Ascending aorta (tissue), 2 donors: ENCODE results near the gene MCRS1. TPM values are rescaled to one million over a fixed set of nuclear protein-coding genes. Genes with fewer than 3 reads are reported as not detected.
A peak's percentile ranks its signal among the peaks of the same experiment; 100 is the strongest.

ENCODE experiments used
- DNase-seq, 2 donors: peaks; one replicate each; pipeline ENCODE4 v3.0.0-alpha.2; 2019; ENCODE audit warnings: low spot score in 2 of 2
- H3K27ac ChIP-seq, 2 donors: fragments of 200-600 bp; sonication (generic); one replicate each; pipeline ENCODE4 v1.5.1; 2016 to 2017; ENCODE audit warnings: mild to moderate bottlenecking in 1 of 2
- H3K27me3 ChIP-seq: fragments of 200-600 bp; sonication (generic); one replicate; pipeline ENCODE4 v1.5.1; 2017
- H3K36me3 ChIP-seq, 2 donors: fragments of 200-600 bp; sonication (generic); one replicate each; pipeline ENCODE4 v1.5.1; 2016
- H3K4me1 ChIP-seq, 2 donors: fragments of 200-600 bp; sonication (generic); one replicate each; pipeline ENCODE4 v1.5.1; 2016 to 2017; ENCODE audit warnings: mild to moderate bottlenecking in 1 of 2
- H3K4me3 ChIP-seq, 2 donors: fragments of 200-600 bp; sonication (generic); one replicate each; pipeline ENCODE4 v1.5.1; 2016 to 2017; ENCODE audit warnings: mild to moderate bottlenecking in 1 of 2
- H3K9me3 ChIP-seq, 2 donors: fragments of 200-600 bp; sonication (generic); one replicate each; pipeline ENCODE4 v1.5.1; 2016
- CTCF ChIP-seq, 3 experiments: fragments of 200-600 bp in 2 of 3; fragments of 450-650 bp in 1 of 3; sonication (generic) in 2 of 3; IDR thresholded peaks; one replicate each; pipeline ENCODE4 v1.5.1; 2016 to 2019; ENCODE audit warnings: antibody characterized with exemption in 3 of 3, mild to moderate bottlenecking in 1 of 3, moderate library complexity in 1 of 3
- intact Hi-C: fragments of 100-400 bp; cut with DNase I; formaldehyde crosslinking; loops from one replicate; pipeline ENCODE4 v1.15.1; 2023
- total RNA-seq: library from RNA; depleted of rRNA; stranded (reverse); fragments of >200 nt; gene quantifications from one replicate; pipeline ENCODE4 v1.1.0, GENCODE V29; 2016

The MCRS1 gene
- total RNA-seq, 1 donor from 2014 or later, result 66.8 TPM

- intact Hi-C loops, result no loop called here
- peak in 1 of 2 donors; percentile 35 for DNase-seq
- no peak for TF ChIP-seq CTCF (IDR thresholded peaks at IDR 0.05)
- Histone ChIP-seq H3K9me3 (no peaks in the 10 kb centered on the region), H3K4me3 (no peak overlapping the region), H3K4me1 (no peaks in the 10 kb centered on the region), H3K36me3 (peaks cover 0 to 2% of the 10 kb centered on the region in 2 donors), H3K27me3 (no peaks in the 10 kb centered on the region), H3K27ac (no peak overlapping the region)
These were observed 16.6 kb upstream of the MCRS1 start for GRCh38 chr12:49584591-49584990.

DNA sequence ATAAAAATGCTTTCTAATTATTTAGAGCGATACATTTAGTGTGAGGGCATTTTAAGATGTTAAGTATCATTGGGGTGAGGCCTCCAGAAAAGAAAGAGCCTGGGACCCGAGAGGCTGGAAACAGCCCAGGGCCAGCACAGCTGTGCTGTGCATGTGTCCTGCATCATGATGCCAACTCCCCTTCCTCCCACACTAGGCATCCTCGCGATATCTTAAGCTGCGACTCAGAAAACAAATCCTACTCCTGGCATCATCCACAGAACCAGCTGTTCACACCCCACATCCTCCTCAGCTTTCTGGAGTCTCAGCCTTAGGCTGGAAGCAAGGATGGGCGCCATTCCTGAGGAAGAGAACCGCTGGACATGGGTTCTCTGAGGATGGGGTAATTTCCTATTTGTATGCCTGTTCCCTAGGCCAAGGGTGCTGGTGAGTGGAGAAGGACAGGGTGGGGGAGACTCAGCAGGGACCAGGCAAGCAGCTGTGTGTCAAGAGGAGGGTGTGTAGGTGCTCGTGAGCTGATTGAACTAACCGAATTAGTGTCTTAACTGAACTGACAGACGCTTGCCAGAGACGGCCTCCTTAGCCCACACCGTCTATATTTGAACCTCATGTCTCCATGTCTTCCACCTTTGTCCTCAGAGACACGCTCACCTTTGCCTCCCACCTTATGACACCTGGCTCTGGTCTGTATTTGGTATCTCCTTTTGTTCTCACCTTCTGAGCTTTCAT is 15.6 kb upstream of the MCRS1 start:
- TF ChIP-seq CTCF (IDR thresholded peaks at IDR 0.05), result no peak
- H3K36me3 ChIP-seq, result peaks cover 0 to 2% of the 10 kb centered on the region in 2 donors
- H3K27ac ChIP-seq, result no peak overlapping the region
- H3K27me3 ChIP-seq, result no peaks in the 10 kb centered on the region
- no peak overlapping the region for H3K4me3 ChIP-seq
- DNase-seq, result peak in 1 of 2 donors; percentile 34
- H3K9me3 ChIP-seq, result no peaks in the 10 kb centered on the region
- H3K4me1 ChIP-seq, result no peaks in the 10 kb centered on the region
- intact Hi-C loops, result no loop called here

DNA sequence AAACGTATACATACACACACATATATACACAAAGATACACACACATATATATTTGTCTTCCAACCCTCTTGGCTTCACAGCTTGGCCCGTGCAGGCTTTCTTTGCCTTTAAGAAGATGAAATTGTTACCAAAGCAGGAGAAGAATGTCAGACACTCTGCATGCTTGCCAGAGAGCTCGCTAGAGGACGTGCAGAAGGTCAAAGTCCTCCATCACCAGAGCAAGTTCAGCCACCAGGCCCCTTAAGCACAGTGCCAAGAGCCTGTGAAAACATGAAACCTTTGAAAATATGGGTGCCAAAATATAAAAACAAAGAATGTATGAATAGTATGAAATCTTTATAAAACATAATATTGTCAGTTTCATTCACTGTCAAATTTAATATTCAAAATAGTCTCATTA is 14.9 kb upstream of the MCRS1 start:
- DNase-seq, result peak in 1 of 2 donors; percentile 30
- Histone ChIP-seq H3K27me3 (no peaks in the 10 kb centered on the region), H3K4me1 (no peaks in the 10 kb centered on the region), H3K27ac (no peak overlapping the region), H3K9me3 (no peaks in the 10 kb centered on the region), H3K4me3 (no peak overlapping the region), H3K36me3 (peaks cover 0 to 2% of the 10 kb centered on the region in 2 donors)
- no peak for TF ChIP-seq CTCF (IDR thresholded peaks at IDR 0.05)
- intact Hi-C loops, result no loop called here

DNA sequence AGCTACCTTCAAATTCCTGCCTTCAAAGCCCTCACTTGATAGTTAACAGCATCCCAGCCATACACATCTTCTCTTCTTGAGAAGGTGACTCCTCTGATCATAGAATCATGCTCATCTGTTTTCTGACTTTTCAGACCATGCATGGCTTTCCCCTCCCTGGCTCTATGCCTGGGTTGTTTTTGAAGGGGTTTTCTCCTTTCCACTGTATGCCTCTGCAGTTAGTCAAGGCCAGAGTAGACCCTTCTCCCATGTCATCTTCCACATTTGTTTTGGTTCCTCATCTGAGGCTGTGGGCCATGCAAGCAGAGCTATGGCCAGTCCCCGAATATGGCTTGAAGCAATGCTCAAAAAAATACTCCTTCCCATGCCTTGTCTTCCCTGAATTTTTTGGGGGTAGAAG is 14.3 kb upstream of the MCRS1 start:
- Histone ChIP-seq H3K4me3 (no peak overlapping the region), H3K36me3 (peaks cover 0 to 6% of the 10 kb centered on the region in 2 donors), H3K27ac (no peak overlapping the region), H3K4me1 (no peaks in the 10 kb centered on the region), H3K27me3 (no peaks in the 10 kb centered on the region), H3K9me3 (no peaks in the 10 kb centered on the region)
- no peak for TF ChIP-seq CTCF (IDR thresholded peaks at IDR 0.05)
- intact Hi-C loops, result no loop called here
- no peak for DNase-seq

- Histone ChIP-seq H3K9me3 (no peaks in the 10 kb centered on the region), H3K4me3 (no peak overlapping the region), H3K4me1 (no peaks in the 10 kb centered on the region), H3K36me3 (peaks cover 0 to 3% of the 10 kb centered on the region in 2 donors), H3K27me3 (no peaks in the 10 kb centered on the region), H3K27ac (no peak overlapping the region)
- intact Hi-C loops, result no loop called here
- DNase-seq, result peak in 1 of 2 donors; percentile 76
- TF ChIP-seq CTCF (IDR thresholded peaks at IDR 0.05), result peak; percentile 46 to 77 (median 72)
These were observed 12.9 kb upstream of the MCRS1 start for GRCh38 chr12:49580572-49581535.
